H1 (cell line): Measurements from ENCODE around the gene ULK3. TPM values are rescaled to one million over a fixed set of nuclear protein-coding genes. Genes with fewer than 3 reads are reported as not detected.

Source experiments
- CTCF ChIA-PET: fragments of 300-600 bp; sonication (Branson Sonifier 250); formaldehyde crosslinking; loops from one replicate; lab custom pipeline; 2021; ENCODE audit not compliant: partially characterized antibody; lab: Charles Lee
- POLR2A ChIA-PET: fragments of 300-600 bp; sonication (Branson Sonifier 250); formaldehyde crosslinking; loops from one replicate; lab custom pipeline; 2021; ENCODE audit warnings: inconsistent platforms; ENCODE audit not compliant: partially characterized antibody; lab: Charles Lee
- DNase-seq, 2 experiments: peaks; one replicate each; pipeline versions ENCODE4 v3.0.0 to v3.0.0-alpha.2; 2010 to 2022; ENCODE audit warnings: low spot score in 2 of 2, low read depth in 1 of 2, mixed read lengths in 1 of 2
- FAIRE-seq: peaks from 2 replicates; lab custom pipeline; 2011; peaks lifted over from hg19 to GRCh38; lab: Jason Lieb, UNC
- H2AFZ ChIP-seq: 2 replicates; pipeline ENCODE4 v1.8.1; 2012; ENCODE audit warnings: low read length, inconsistent platforms
- H2AK5ac ChIP-seq: 2 replicates; pipeline ENCODE4 v1.6.1; 2013; ENCODE audit warnings: low read depth, low read length
- H2BK120ac ChIP-seq: replicated peaks from 2 replicates; pipeline ENCODE3; 2013; ENCODE audit warnings: low read depth, low read length, inconsistent platforms
- H2BK12ac ChIP-seq: 2 replicates; pipeline ENCODE4 v1.6.1; 2013; ENCODE audit warnings: low read depth, low read length
- H2BK15ac ChIP-seq: 2 replicates; pipeline ENCODE4 v1.6.1; 2013; ENCODE audit warnings: low read length
- H2BK20ac ChIP-seq: 2 replicates; pipeline ENCODE4 v1.6.1; 2013; ENCODE audit warnings: low read length
- H2BK5ac ChIP-seq: 2 replicates; pipeline ENCODE4 v1.6.1; 2013; ENCODE audit warnings: low read depth, low read length
- H3K14ac ChIP-seq: 2 replicates; pipeline ENCODE4 v1.6.1; 2013; ENCODE audit warnings: inconsistent platforms; ENCODE audit not compliant: insufficient read length
- H3K18ac ChIP-seq: 2 replicates; pipeline ENCODE4 v1.6.1; 2013; ENCODE audit warnings: low read length; ENCODE audit errors: extremely low read depth
- H3K23ac ChIP-seq: 2 replicates; pipeline ENCODE4 v1.6.1; 2013; ENCODE audit warnings: inconsistent platforms; ENCODE audit not compliant: insufficient read length
- H3K23me2 ChIP-seq: 2 replicates; pipeline ENCODE4 v1.6.1; 2013; ENCODE audit warnings: low read depth, low read length
- H3K27ac ChIP-seq: 2 replicates; pipeline ENCODE4 v1.6.1; 2011; ENCODE audit warnings: low read depth, low read length, inconsistent platforms
- H3K27me3 ChIP-seq, 4 experiments: replicated peaks in 1 of 4; 1 replicate in 1 of 4; 2 replicates in 3 of 4; pipeline versions ENCODE4 v1.6.1 to v1.8.1; 2011 to 2013; ENCODE audit warnings: low read length in 3 of 4, mild to moderate bottlenecking in 3 of 4, inconsistent platforms in 2 of 4, mixed read lengths in 2 of 4, moderate library complexity in 1 of 4; ENCODE audit not compliant: control insufficient read depth in 3 of 4, insufficient read depth in 3 of 4; ENCODE audit errors: extremely low read depth in 1 of 4
- H3K36me3 ChIP-seq, 4 experiments: 2 replicates each; pipeline versions ENCODE4 v1.6.1 to v1.8.1; 2011 to 2013; ENCODE audit warnings: mild to moderate bottlenecking in 4 of 4, low read length in 3 of 4, moderate library complexity in 2 of 4, control low read depth in 1 of 4, inconsistent platforms in 1 of 4; ENCODE audit not compliant: insufficient read depth in 4 of 4, control insufficient read depth in 2 of 4
- H3K4ac ChIP-seq: replicated peaks from 2 replicates; pipeline ENCODE3; 2013; ENCODE audit warnings: low read length, low read depth, mixed read lengths, inconsistent platforms; ENCODE audit not compliant: insufficient read length
- H3K4me1 ChIP-seq, 4 experiments: replicated peaks in 1 of 4; 1 replicate in 1 of 4; 2 replicates in 3 of 4; pipeline versions ENCODE4 v1.6.1 to v1.8.1; 2011 to 2013; ENCODE audit warnings: low read length in 3 of 4, inconsistent platforms in 2 of 4, mixed read lengths in 1 of 4; ENCODE audit not compliant: insufficient read depth in 4 of 4, control insufficient read depth in 3 of 4
- H3K4me2 ChIP-seq, 2 experiments: 2 replicates each; pipeline versions ENCODE4 v1.6.1 to v1.8.1; 2011 to 2013; ENCODE audit warnings: low read depth in 2 of 2, low read length in 2 of 2, control low read depth in 1 of 2, inconsistent platforms in 1 of 2, mild to moderate bottlenecking in 1 of 2; ENCODE audit not compliant: insufficient read depth in 1 of 2
- H3K4me3 ChIP-seq, 4 experiments: fragments of 200-600, 300-600 bp in 1 of 4; sonication (generic), shearing (Covaris generic), sonication (Bioruptor Twin) in 1 of 4; 2 replicates each; pipeline versions ENCODE4 v1.5.1 to v1.8.1; 2011 to 2016; ENCODE audit warnings: low read length in 4 of 4, low read depth in 3 of 4, control low read depth in 2 of 4, inconsistent platforms in 2 of 4, mild to moderate bottlenecking in 2 of 4, mixed read lengths in 1 of 4, moderate library complexity in 1 of 4; ENCODE audit not compliant: insufficient read depth in 2 of 4; ENCODE audit errors: extremely low read depth in 1 of 4
- H3K56ac ChIP-seq: replicated peaks from 2 replicates; pipeline ENCODE3; 2013; ENCODE audit warnings: low read depth, mild to moderate bottlenecking, mixed read lengths, low read length, inconsistent platforms; ENCODE audit not compliant: insufficient read length
- H3K79me1 ChIP-seq: 2 replicates; pipeline ENCODE4 v1.6.1; 2013; ENCODE audit warnings: low read depth, low read length, control low read depth
- H3K79me2 ChIP-seq, 2 experiments: 2 replicates each; pipeline versions ENCODE4 v1.6.1 to v1.8.1; 2012 to 2013; ENCODE audit warnings: low read length in 2 of 2, mild to moderate bottlenecking in 2 of 2, inconsistent platforms in 1 of 2; ENCODE audit not compliant: insufficient read depth in 2 of 2, control insufficient read depth in 1 of 2
- H3K9ac ChIP-seq, 4 experiments: replicated peaks in 1 of 4; 1 replicate in 1 of 4; 2 replicates in 3 of 4; pipeline versions ENCODE4 v1.6.1 to v1.8.1; 2011 to 2013; ENCODE audit warnings: low read depth in 3 of 4, low read length in 3 of 4, control low read depth in 2 of 4, mild to moderate bottlenecking in 2 of 4, moderate library complexity in 2 of 4, inconsistent platforms in 1 of 4; ENCODE audit errors: extremely low read depth in 1 of 4
- H3K9me3 ChIP-seq, 2 experiments: 2 replicates each; pipeline versions ENCODE4 v1.6.1 to v1.8.1; 2012 to 2013; ENCODE audit warnings: mild to moderate bottlenecking in 2 of 2, moderate library complexity in 2 of 2, control low read depth in 1 of 2, inconsistent platforms in 1 of 2, low read depth in 1 of 2, low read length in 1 of 2, mixed read lengths in 1 of 2; ENCODE audit not compliant: insufficient read depth in 2 of 2
- H4K20me1 ChIP-seq, 2 experiments: replicated peaks in 1 of 2; 2 replicates each; pipeline versions ENCODE3 to v1.8.1; 2011 to 2013; ENCODE audit warnings: inconsistent platforms in 2 of 2, low read length in 2 of 2, mild to moderate bottlenecking in 1 of 2; ENCODE audit not compliant: insufficient read depth in 2 of 2, control insufficient read depth in 1 of 2
- H4K5ac ChIP-seq: 2 replicates; pipeline ENCODE4 v1.6.1; 2013; ENCODE audit warnings: low read length, low read depth, mixed read lengths, inconsistent platforms; ENCODE audit not compliant: insufficient read length
- H4K8ac ChIP-seq: 2 replicates; pipeline ENCODE4 v1.8.0; 2013; ENCODE audit warnings: mild to moderate bottlenecking, moderate library complexity, low read length, inconsistent platforms; ENCODE audit not compliant: insufficient read depth; ENCODE audit errors: extremely low read depth
- H4K91ac ChIP-seq: replicated peaks from 2 replicates; pipeline ENCODE3; 2013; ENCODE audit warnings: low read length, mixed read lengths, inconsistent platforms; ENCODE audit not compliant: insufficient read length
- CREB1 ChIP-seq: IDR thresholded peaks from 2 replicates; pipeline ENCODE4 v1.6.1; 2012; ENCODE audit warnings: inconsistent platforms
- TEAD4 ChIP-seq: IDR thresholded peaks from 2 replicates; pipeline ENCODE4 v1.6.1; 2012; ENCODE audit warnings: low read depth, low read length, inconsistent platforms, mixed read lengths
- WGBS, 2 experiments: shearing (Covaris generic) in 1 of 2; methylation state at CpG; one replicate each; pipeline versions ENCODE4 v1.1.6 to v1.1.7; 2013 to 2015; ENCODE audit warnings: low lambda C conversion rate in 2 of 2, mixed read lengths in 2 of 2, inconsistent platforms in 1 of 2, low coverage in 1 of 2, missing lambda C conversion rate in 1 of 2; ENCODE audit not compliant: insufficient replicate concordance in 2 of 2, insufficient coverage in 1 of 2, insufficient read length in 1 of 2; ENCODE audit errors: extremely low coverage in 1 of 2, missing lambda C conversion rate in 1 of 2; 5-methylcytosine and 5-hydroxymethylcytosine counted together
- polyA plus RNA-seq, 7 experiments: library from polyadenylated mRNA; depleted of rRNA in 3 of 7; stranded (reverse) in 5 of 7; unstranded in 2 of 7; fragments of >200 nt in 5 of 7; fragments of 200-250 nt in 2 of 7; gene quantifications; 1 replicate in 5 of 7; 2 replicates in 1 of 7; 4 replicates in 1 of 7; pipeline versions ENCODE4 v1.2.1 to v1.2.3, GENCODE V29; 2011 to 2013; ENCODE audit warnings: missing spikeins in 2 of 7, mixed read lengths in 2 of 7
- total RNA-seq: library from RNA; stranded (reverse); fragmentation: NEBNext Ultra II Directional; extraction: Animal tissue kit (Norgen Biotek cat#: 25700); gene quantifications from 2 replicates; pipeline ENCODE4 v1.2.1, GENCODE V29; 2021

ULK3 gene
- total and polyA plus RNA-seq, 2 of the 8 experiments (the other 6 are each of a cell fraction or from before 2014, with no cell fraction given): 27.1 to 34.4 TPM

GRCh38 chr15:74804935-74805334 is 38.0 kb downstream of the ULK3 start:
- TF ChIP-seq TEAD4 (no peak), CREB1 (no peak)
- TF ChIP-seq, all 59 proteins: peak for 0
- Histone ChIP-seq H3K14ac (no peak overlapping the region), H3K23me2 (no peaks in the 10 kb centered on the region), H3K4me1 (peaks cover 0 to 5% (median 3%) of the 10 kb centered on the region in 4 experiments; a peak in 4 of 7 replicates), H3K4me2 (no peak overlapping the region), H3K27me3 (no peaks in the 10 kb centered on the region), H2AFZ (no peak overlapping the region), H3K9me3 (no peaks in the 10 kb centered on the region), H3K4me3 (no peak overlapping the region), H3K9ac (no peak overlapping the region), H3K56ac (no peak overlapping the region), H3K18ac (no peak overlapping the region), H3K79me2 (no peaks in the 10 kb centered on the region), H3K23ac (no peak overlapping the region), H4K20me1 (peaks cover 0 to 3% of the 10 kb centered on the region in 2 experiments), H2BK20ac (no peak overlapping the region), H4K8ac (no peak overlapping the region), H2BK5ac (no peak overlapping the region), H2BK15ac (no peak overlapping the region), H3K79me1 (no peaks in the 10 kb centered on the region), H2BK12ac (no peak overlapping the region), H4K91ac (no peak overlapping the region), H3K4ac (no peak overlapping the region), H2BK120ac (no peak overlapping the region), H3K36me3 (peaks cover 0 to 14% (median 0%) of the 10 kb centered on the region in 4 experiments; a peak in 1 of 8 replicates), H4K5ac (no peak overlapping the region), H3K27ac (no peak overlapping the region), H2AK5ac (no peak overlapping the region)
- CTCF ChIA-PET: interaction anchor here (0.9 to 10.2 kb wide), 15 partner anchors 8 to 175 kb away, joined by 3 to 113 read pairs (median 7); partner anchors contain the start of genes CPLX3 and LMAN1L
- 87% methylated on average over 5 of the region's 6 CpGs; no CpG with 5 or more reads in 1 of the 2 experiments for WGBS, 2 experiments
- no peak for FAIRE-seq
- DNase-seq: no peak
- POLR2A ChIA-PET: interaction anchor here (0.5 to 2.1 kb wide), 8 partner anchors 12 to 119 kb away, joined by 3 to 4 read pairs (median 4); no protein-coding TSS in a partner anchor
